Measurements from ENCODE around the gene CGB1.
"Not testable (repeated sequence)": the region's sequence is repeated elsewhere in the genome, so short reads cannot be mapped to it uniquely, and the experiment has no call there.

The CGB1 gene

DNA sequence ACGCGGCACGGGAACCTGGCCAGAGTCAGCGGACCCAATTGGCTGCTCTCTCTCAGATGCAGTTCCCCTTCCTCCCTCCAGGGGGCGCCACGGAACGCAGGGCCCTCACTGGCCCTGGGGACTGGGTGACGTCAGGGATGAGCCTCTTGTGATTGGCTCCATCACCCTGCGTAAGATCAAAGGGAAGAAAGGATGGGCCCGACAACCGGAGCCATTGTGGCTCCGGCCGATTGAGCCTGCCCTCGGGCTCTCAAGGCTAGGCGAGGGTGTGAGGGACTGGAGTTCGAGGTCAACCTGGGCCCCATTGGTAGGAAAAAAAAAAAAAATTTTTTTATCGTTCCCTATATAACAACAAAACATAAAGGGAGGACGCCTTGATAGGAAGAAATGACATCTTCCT is at the start of gene CGB1:
CGB1 (minus strand) TSS at position 81 of the 400 bp plus-strand sequence. CDS start 184 bp downstream, outside the sequence.
- DNase-seq = peak in 1 of 4 experiments; percentile 5

DNA sequence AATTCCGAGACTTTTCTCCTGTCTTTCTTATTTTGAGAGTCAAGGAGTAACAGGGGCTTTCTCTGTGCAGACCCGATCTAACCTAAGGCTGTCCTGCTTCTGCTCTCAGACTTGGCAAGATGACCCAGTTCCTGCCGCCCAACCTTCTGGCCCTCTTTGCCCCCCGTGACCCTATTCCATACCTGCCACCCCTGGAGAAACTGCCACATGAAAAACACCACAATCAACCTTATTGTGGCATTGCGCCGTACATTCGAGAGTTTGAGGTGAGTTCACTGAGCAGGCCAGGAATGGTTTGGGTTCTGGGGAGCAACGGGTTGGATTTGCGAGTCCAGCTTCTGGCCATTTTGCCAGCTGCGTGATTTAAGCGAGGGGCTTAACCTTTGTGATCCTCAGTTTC is 49.6 kb upstream of the CGB1 start:
- DNase-seq = no peak

DNA sequence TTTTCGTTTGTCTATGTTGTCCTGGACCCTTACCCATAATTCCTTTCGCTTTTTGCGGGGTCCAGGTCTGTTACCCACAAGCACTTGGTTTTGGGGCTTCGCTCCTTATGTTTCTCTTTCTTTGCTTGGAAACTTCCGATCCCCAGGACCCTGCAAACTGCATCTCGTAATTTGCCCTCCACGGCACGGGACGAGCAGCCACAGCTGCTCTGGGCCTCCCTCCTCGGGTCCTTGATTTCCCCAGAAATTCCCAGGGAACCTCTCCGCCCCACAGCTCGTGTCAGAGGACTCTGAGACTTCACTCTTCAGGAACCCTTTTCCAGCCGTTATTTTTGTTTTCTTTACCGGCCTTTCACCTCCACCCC is 49.2 kb upstream of the CGB1 start:
- DNase-seq = no peak

DNA sequence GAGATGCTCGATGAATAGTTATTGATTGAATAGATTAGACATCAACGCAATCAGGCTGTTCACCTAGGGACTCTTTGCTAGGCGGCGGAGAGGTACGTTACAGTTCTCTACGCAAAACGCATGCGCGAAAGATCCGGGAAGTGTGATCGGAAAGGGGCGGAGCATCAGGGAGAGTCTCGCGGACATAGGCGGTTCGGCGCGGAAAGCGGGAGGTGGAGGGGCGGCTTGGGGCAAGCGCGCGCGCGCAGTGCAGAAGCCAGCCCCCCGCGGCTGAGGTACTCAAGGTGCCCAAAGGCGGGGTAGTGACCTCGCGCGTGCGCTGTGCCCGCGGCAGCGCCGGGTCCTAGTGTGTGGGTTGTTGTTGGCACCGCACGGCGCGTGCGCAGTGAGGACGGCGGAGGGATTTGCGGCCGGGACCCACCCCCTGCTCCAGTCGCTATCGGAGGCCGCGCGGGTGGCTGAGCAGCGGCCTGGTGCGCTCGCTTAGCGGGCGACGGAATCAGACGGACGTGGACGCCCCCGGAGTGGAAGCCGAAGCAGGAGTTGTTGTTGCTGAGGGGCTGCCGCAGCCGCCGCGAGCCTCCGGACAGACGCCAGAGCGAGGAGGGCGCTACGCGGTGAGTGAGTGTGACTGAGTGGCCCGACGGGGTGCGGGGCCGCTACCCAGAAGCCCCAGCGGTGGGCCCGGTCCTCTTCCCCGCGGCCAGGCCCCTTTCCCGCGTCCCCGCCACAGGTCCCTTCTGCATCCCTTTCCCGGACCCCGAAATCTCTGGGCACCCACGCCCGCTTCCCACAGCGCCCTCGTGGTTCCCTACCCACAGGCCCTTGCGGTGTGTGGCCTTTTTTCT is 48.5 kb upstream of the CGB1 start, which contains the start of gene SNRNP70:
SNRNP70 (plus strand) TSS at position 432 of the 848 bp plus-strand sequence. CDS start 964 bp downstream, outside the sequence.
- DNase-seq = peak; percentile 97 to 99 (median 98)

DNA sequence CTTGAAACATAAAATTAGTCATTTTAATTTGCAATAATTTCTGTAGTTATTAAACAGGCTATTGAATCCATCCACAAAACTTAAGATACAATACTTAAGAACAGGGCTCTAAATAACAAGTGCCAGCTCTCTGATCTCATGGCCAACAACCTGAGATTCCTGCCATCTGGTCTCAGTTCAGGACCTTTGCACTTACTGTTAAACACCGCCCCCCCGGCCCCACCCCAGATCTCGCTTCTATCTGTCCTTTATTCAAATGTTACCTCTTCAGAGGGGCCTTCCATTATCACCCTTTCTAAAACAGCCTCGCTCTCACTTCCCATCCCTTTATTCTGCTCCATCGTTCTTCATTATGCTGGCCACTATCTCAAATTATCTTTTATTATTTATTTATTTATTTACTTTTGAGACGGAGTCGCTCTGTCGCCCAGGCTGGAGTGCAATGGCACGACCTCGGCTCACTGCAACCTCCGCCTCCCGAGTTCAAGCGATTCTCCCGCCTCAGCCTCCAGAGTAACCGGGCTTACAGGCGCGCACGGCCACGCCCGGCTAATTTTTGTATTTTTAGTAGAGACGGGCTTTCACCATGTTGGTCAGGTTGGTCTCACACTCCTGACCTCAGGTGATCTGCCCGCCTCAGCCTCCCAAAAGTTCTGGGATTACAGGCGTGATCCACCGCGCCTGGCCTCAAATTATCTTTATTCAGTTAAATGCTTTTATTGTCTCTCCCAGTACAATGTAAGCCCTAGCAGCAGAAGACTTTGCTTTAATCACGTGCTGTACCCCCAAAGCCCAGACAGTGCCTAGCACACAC is 47.7 kb upstream of the CGB1 start:
- no peak for DNase-seq

DNA sequence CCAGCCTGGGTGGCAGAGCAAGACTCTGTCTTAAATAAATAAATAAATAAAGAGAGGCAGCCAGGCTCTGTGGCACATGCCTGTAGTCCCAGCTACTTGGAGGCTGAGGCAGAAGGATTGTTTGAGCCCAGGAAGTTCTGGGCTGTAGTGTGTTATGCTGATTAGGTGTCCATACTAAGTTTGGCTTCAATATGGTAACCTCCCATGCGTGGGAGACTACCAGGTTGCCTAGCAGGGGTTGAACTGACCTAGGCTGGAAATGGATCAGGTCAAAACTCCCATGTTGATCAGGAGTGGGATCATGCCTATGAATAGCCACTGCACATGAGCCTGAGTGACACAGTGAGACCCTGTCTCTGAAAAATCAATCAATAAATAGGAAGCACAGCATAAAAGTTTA is 44.6 kb upstream of the CGB1 start:
- no peak for DNase-seq

DNA sequence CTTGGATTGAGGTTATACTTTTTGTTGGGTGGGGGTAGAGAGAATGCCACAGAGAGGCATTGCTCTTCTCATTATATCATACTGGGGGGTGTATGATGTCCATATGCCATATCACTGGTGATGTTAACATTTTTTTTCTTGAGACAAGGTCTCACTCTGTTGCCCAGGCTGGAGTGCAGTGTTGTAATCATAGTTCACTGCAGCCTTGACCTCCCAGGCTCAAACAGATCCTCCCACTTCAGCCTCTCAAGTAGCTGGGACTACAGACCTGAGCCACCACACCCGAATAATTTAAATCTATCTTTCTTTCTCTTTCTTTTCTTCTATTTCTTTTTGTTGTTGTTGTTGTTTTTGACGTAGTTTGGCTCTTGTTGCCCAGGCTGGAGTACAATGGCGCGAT is 43.7 kb upstream of the CGB1 start:
- DNase-seq = no peak

DNA sequence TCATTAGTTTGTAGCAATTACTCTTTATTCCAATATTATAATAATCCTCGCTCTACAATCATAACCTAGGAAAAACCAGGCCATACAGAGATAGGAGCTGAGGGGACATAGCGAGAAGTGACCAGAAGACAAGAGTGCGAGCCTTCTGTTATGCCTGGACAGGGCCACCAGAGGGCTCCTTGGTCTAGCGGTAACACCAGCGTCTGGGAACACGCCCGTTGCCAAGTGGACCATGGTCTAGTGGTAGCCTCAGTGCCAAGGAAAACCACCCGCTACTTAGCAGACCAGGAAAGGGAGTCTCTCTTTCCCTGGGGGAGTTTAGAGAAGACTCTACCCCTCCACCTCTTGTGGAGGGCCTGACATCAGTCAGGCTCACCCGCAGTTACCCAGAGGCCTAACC is 38.2 kb upstream of the CGB1 start:
- not testable (repeated sequence) for DNase-seq

DNA sequence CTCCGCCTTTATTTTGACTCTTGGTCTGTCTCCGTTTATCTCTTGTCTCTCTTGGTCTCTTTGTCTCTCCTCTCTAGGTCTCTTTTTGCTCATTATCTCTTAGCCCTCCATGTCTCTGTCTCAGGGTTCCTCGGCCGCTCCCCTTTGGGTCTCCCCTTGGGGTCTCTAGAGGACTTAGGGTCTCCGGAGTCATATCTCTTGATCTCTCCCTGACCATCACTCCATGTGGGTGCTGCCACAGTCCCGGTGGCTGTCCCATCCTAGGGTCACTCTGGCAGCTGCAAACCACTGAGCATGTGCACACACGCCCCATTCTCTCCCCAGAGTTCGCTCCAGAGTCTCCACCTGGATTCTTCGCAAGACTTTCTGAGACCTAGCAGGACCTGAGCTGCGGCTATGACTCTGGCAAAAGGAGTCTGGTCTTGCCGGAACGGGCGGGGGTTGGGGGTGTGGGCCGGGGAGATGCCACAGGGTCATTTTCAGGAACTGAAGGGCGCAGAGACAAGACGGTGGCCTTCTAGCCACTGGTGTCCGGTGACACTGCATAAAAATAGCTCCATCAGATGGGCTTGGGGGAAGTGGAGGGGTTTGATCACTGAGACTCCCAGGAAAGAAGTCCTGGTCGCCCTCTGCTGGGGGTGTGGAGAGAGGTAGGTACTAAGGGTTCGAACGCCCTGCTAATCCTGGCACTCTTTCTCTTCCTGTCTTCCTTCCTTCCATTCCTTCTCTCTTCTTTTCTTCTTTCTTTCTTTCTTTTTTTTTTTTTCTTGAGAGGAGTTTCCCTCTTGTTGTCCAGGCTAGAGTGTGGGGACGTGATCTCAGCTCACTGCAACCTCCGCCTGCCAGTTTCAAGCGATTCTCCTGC is 37.1 kb upstream of the CGB1 start:
- no peak for DNase-seq

DNA sequence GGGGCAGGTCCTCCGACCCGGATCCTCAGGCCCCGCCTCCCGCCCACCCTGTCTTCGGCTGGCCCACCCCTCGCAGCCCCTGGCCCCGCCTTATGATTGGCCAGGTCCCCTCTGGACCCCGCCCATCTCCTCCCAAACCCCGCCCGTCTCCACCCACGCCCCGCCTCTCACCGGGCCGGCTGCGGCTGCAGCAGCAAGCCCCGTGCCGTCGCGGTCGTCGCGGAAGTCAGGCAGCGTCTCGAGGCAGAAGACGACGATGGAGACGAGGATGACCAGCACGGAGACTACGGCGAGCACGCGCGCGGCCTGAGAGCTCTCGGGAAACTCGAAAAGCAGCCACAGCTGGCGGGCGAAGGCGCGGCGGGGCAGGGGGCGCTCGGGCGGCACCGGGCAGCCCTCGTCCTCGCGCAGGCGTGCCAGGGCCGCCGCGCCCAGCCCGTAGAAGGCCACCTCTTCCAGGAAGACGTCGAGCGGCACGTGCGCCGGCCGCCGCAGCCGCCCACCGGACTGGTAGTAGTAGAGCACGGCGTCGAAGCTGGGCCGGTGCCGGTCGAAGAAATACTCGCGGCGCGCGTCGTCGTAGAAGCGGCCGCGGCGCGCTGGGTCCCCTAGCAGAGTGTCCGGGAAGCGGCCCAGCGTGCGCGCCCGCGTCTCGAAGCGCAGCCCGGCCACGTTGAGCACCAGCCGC is 35.3 kb upstream of the CGB1 start:
- DNase-seq = no peak

DNA sequence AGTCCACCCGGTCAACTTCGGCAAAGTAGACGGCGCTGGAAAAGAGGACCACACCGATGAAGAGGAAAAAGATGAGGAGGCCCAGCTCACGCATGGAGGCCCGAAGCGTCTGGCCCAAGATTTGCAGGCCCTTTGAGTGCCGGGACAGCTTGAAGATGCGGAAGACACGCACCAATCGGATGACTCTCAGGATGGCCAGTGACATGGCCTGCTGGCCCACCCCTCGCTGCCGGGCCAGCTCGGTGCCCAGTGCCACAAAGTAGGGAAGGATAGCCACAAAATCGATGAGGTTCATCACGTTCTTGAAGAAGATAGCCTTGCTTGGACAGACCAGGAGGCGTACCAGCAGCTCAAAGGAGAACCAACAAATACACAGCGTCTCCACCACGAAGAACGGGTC is 33.7 kb upstream of the CGB1 start:
- no peak for DNase-seq

DNA sequence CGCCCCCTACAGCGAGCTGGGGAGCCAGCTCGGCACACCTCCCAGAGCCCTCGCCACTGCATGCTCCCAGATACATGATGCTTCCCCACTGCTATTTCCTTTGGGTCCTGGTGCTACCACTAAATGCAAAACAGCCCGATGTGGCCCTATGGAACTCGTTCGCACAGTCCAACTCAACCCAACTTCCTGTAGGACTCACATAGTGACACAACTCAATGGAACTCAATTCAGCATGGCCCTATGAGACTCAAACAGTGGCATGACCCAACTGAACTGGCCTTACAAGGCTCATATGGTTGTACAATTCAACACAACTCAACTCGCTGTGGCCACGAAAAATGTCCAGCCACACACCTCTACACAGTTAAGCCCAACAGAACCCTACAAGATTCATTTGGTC is 32.3 kb upstream of the CGB1 start:
- DNase-seq = no peak

DNA sequence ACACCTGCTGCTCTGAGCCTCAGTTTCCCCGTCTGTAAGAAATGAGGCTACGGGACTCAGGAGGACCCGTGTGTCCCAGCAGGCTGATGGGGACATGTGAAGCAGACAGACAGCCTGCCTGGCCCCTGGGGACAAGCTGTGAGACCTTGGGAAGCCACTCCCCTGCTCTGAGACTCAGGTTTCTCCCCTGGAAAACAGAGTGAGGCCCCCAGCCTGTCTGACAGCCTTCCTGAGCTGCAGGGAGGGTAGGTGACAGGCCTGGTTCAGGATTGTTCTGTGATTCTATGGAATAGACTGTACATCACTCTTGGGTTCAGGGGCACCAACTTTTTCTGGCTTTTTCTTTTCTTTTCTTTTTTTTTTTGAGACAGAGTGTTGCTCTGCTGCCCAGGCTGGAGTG is 30.9 kb upstream of the CGB1 start:
- DNase-seq = no peak

DNA sequence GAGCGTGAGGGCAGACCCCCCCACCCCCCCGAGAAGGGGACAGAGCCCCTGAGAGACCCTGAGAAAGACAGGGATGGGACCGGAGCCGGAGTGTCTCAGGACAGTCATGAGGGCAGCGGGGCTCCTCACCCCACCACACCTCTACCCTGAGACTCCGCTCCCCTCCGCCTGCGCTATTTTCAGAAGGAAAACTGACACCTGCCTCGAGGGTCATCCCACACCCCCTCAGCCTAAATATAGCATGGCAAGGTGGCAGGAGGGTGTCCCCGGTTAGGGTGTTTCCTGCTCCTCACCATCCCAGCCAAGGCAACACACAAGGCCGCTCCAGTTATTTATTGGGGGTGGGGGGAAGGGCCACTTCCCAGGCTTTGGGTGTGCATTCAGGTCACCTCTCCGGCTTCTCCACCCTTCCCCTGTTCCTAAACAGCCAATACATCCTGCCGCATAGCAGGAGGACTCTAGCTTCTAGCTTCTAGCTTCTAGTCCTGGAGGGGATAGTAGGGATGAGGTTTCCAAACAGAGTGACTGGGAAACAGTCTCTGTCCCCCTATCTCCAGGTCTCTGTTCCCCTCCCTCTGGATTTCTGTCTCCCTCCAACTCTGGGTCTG is 29.3 kb upstream of the CGB1 start:
- DNase-seq = no peak

DNA sequence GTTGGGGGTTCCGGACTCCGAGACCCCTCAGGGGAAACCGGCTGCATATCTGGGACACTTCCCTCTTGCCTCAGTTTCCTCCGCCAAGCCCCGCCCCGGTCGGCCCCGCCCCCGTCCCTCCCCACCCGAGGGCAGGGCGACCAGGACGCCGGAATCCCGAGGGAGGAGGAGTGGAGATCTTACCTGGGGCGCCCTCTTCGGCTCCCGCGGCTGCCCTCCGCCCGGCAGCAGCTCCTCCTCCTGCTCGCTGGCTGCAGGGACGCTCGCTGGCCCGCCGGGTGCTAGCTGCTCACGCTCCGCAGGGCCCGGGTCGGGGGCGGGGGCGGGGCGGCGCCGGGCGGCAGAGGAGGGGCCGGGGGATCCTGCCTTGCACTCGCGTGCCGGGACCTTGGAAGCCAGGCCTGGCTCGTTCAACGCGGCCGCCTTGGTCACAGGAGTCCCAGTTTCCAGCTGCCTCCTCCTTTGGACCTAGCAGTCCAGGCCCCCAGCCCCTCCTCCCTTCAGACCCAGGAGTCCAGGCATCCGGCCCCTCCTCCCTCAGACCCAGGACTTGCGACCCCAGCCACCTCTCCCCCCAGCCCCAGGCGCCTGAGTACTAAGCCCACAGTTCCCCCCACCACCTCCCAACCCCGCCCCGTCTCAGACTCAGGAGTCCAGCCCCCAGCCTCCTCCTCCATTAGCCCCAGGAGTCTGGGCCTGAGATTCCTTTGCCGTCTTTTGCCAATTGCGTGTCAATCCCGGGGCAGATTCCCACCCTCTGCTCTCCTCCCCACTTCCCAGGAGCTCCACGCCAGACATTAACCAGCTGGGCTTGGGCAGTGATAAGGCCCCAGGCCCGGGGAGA is 28.3 kb upstream of the CGB1 start, which contains the start of gene NTF4:
NTF4 (minus strand) TSS at position 51 of the 844 bp plus-strand sequence. CDS start 2,821 bp downstream, outside the sequence.
- no peak for DNase-seq

DNA sequence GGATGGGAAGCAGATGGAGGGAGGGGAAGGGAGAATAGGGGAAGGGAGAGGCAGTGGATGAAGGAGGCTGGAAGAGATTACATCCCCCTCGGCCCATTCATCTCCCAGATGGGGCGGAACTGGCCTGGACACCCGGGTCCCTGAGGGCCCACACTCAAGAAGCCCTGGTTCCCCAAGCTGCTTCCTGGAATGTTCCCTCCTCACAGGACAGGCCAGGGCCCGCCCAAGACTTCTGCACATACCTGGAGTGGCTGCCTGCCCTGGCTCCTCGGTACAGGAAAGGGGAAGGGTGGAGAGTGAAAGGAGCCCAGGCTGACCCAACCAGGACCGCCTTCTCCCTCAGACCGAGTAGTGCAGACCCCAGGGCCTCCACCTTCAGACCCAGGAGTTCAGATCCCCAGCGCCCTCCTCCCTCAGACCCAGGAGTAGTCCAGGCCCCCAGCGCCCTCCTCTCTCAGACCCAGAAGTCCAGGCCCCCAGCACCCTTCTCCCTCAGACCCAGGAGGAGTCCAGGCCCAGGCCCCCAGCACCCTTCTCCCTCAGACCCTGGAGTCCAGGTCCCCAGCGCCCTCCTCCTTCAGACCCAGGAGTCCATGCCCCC is 27.4 kb upstream of the CGB1 start:
- DNase-seq = no peak

DNA sequence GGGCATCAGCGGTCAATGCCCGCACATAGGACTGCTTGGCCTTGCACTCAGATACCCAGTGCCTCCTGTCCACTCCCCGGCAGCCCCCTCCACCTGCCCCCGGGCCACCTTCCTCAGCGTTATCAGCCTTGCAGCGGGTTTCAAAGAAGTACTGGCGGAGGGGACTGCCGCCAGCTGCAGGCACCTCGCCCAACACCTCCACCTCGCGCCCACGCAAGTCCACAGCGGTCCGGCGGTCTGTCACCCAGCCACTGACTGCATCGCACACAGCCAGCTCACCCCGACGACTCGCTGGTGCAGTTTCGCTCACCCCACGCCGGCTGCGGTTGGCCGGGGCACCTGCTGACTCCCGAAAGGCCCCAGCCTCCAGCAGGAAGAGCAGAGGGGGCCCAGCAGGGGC is 24.8 kb upstream of the CGB1 start:
- DNase-seq = no peak

DNA sequence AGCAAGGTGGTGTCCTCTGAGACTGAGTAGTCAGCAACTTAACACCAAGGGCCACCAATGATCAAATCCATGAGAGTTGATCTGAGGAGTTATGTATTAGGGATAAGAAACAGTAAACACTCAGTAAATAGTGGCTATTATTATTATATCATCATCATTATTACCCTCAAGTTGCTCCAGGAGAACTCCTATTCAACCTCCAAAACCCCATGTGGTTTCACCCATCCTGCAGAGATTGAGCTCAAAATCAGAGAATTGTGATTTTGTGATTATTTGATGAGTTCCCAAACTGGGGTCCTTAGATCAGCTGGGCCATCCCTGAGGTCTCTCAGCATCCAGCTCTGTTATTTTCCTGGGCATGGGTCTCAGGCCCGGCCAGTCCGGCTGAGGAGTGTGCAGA is 24.3 kb upstream of the CGB1 start:
- DNase-seq = no peak

DNA sequence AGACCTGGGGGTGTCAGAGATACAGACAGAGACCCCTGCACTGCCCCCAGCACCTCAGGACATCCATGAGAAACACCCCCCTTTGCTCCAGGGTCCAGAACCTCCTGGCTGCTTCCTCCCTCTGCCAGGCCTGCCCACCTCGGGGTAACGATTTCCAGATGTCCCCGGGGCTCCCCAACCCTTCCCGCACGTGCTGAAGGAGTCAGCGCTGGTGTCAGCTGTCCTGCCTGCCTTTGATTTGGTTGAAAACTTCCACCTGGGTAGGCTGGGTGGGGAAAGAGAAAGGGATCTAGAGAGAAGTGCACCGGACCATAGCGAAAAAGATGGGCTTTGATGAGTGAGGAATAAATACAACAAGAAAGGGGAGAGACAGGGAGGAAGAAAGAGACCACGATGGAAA is 22.4 kb upstream of the CGB1 start:
- DNase-seq = no peak

DNA sequence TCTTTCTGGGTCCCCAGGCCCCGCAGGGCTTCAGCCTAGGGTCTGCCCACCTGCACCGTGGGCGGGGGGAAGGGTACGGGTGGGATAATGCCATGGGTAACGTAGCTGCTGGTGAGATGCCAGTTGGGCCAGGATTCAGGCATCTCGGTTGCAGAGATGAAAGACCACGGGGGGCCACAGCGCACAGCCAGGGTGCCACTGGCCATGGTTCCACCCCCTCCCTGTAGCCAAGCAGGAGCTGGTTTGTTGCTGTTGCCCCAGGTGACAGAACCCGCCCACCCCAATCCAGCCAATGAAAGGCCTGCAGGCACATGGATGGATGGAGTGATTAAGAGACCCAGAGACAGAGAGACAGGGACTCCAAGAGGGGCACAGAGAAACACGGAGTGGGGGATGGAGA is 21.9 kb upstream of the CGB1 start:
- DNase-seq = no peak

Data from activated naive CD4-positive, alpha-beta T cell (primary cell).